ENCODE results near the gene DNASE1.

The DNASE1 gene

GRCh38 chr16:3669082-3669481 is 14.6 kb downstream of the DNASE1 start:
- no peak overlapping the region for H3K4me3 ChIP-seq (ENCODE audit: low read depth, low read length)
- TF ChIP-seq, protein P1, sequence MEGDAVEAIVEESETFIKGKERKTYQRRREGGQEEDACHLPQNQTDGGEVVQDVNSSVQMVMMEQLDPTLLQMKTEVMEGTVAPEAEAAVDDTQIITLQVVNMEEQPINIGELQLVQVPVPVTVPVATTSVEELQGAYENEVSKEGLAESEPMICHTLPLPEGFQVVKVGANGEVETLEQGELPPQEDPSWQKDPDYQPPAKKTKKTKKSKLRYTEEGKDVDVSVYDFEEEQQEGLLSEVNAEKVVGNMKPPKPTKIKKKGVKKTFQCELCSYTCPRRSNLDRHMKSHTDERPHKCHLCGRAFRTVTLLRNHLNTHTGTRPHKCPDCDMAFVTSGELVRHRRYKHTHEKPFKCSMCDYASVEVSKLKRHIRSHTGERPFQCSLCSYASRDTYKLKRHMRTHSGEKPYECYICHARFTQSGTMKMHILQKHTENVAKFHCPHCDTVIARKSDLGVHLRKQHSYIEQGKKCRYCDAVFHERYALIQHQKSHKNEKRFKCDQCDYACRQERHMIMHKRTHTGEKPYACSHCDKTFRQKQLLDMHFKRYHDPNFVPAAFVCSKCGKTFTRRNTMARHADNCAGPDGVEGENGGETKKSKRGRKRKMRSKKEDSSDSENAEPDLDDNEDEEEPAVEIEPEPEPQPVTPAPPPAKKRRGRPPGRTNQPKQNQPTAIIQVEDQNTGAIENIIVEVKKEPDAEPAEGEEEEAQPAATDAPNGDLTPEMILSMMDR (IDR thresholded peaks at IDR 0.05; ENCODE audit: borderline replicate concordance, insufficient read depth, low read depth, low read length), result no peak

DNA sequence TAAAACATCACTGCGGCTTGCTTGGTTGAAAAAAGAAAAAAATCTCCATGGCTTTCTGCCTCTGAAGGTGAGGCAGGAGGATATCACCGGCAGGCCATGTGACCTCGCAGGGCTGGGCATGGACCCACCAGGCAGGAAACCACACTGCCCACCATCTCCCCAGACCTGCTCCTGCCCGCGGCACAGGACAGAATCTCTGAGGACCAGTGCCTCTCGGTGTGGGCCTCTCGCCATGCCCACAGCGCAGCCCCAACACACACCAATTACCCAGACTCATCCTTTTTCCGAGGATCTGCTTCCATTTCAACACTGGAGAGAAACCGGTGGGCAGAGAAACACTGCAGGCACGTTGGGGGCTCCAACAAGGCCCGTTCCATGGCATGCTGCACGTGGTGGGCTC is 16.2 kb downstream of the DNASE1 start:
- TF ChIP-seq, protein P1 (IDR thresholded peaks at IDR 0.05; ENCODE audit: borderline replicate concordance, insufficient read depth, low read depth, low read length), result no peak
- no peak overlapping the region for H3K4me3 ChIP-seq (ENCODE audit: low read depth, low read length)

DNA sequence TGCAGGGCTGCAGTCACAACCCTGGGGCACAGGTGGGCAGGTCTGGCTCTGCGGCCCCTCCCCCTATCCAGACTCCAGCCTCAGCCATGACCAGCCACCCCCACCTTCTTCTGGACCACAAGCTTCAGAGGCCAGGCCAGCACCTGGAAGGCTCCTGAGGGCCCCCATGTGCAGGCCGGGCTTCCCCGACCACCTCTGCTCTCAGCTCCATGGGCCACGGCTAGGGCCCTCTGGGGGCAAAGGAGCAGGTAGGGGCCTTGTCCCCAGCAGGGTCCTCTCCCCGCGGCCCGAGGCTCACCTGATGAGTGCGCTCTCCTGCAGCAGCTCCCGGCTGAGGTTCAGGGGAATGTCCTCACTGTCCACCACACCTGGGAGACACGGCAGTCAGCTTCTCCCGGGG is 16.9 kb downstream of the DNASE1 start:
- TF ChIP-seq, protein P1 (IDR thresholded peaks at IDR 0.05; ENCODE audit: borderline replicate concordance, insufficient read depth, low read depth, low read length), result no peak

GRCh38 chr16:3672571-3673041 is 18.1 kb downstream of the DNASE1 start:
- TF ChIP-seq, protein P1 (IDR thresholded peaks at IDR 0.05; ENCODE audit: borderline replicate concordance, insufficient read depth, low read depth, low read length), result no peak
- no peak overlapping the region for H3K4me3 ChIP-seq (ENCODE audit: low read depth, low read length)

More for the DNA sequence above, 16.9 kb downstream of the DNASE1 start:
- H3K4me3 ChIP-seq (ENCODE audit: low read depth, low read length), result no peak overlapping the region

GRCh38 chr16:3673201-3673600 is 18.7 kb downstream of the DNASE1 start:
- TF ChIP-seq, protein P1 (IDR thresholded peaks at IDR 0.05; ENCODE audit: borderline replicate concordance, insufficient read depth, low read depth, low read length), result no peak

DNA sequence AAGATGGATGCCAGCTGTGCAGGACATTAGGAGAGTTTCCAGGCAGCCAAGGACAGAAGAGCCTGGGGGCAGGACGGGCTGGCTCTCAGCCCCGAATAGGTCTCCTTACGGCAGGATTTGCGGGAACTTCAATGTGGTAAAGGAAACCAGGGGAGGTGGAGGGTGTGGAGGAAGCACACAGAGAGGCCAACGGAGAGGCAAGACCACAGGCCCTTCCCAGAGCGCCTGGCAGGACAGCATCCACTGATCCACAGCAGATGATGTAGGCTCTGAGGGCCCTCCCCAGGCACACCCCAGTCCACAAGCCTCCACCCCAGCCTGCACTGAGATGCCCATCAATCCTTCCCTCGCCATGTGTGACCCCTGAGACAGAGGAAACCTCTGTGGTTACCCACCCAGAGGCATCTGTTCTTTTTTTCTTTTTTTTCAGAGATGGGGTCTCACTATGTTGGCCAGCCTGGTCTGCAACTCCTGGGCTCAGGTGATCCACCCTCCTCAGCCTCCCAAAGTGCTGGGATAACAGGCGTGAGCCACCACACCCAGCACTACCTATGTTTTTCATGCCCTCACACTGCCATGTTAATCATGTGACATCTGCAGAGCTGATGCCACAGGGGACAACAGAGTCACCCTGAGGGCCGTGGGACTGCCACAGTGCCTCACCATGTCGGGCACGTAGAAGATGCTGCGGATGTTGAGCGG is 19.3 kb downstream of the DNASE1 start:
- TF ChIP-seq, protein P1 (IDR thresholded peaks at IDR 0.05; ENCODE audit: borderline replicate concordance, insufficient read depth, low read depth, low read length), result no peak
- H3K4me3 ChIP-seq (ENCODE audit: low read depth, low read length), result no peak overlapping the region

More at GRCh38 chr16:3673201-3673600, 18.7 kb downstream of the DNASE1 start:
- H3K4me3 ChIP-seq (ENCODE audit: low read depth, low read length), result no peak overlapping the region

Data from GM12875 (cell line).